ENCODE data around the gene NUCB2. TPM values are rescaled to one million over a fixed set of nuclear protein-coding genes. Genes with fewer than 3 reads are reported as not detected.

NUCB2 gene
- total and polyA plus RNA-seq, 2 of the 8 experiments (the other 6 are each of a cell fraction or from before 2014, with no cell fraction given), result 9.0 to 34.2 TPM

- CTCF ChIA-PET (ENCODE audit: partially characterized antibody), result interaction anchor here (0.6 to 38.8 kb wide), 6 partner anchors 9 to 348 kb away, joined by 3 to 1414 read pairs (median 4); partner anchors contain the start of gene KCNJ11
These were observed 103.0 kb downstream of the NUCB2 start for GRCh38 chr11:17379383-17380180.

More at GRCh38 chr11:17379383-17380180, 103.0 kb downstream of the NUCB2 start:
- no peak for FAIRE-seq
- Histone ChIP-seq H4K20me1 (replicated peaks in 1 of 2; ENCODE audit: control insufficient read depth in 1 of 2, insufficient read depth in 2 of 2, low read length in 2 of 2) (no peaks in the 10 kb centered on the region), H3K23me2 (ENCODE audit: low read depth, low read length) (no peaks in the 10 kb centered on the region), H3K27me3 (replicated peaks in 1 of 4; ENCODE audit: control insufficient read depth in 3 of 4, extremely low read depth in 1 of 4, insufficient read depth in 3 of 4, low read length in 3 of 4) (no peaks in the 10 kb centered on the region), H3K79me2 (ENCODE audit: control insufficient read depth in 1 of 2, insufficient read depth in 2 of 2, low read length in 2 of 2) (no peaks in the 10 kb centered on the region), H2BK20ac (ENCODE audit: low read length) (no peak overlapping the region), H3K14ac (ENCODE audit: insufficient read length) (no peak overlapping the region), H3K56ac (replicated peaks; ENCODE audit: insufficient read length, low read depth, low read length) (no peak overlapping the region), H3K27ac (ENCODE audit: low read depth, low read length) (no peak overlapping the region), H2BK120ac (replicated peaks; ENCODE audit: low read depth, low read length) (no peak overlapping the region), H3K36me3 (ENCODE audit: control insufficient read depth in 2 of 4, insufficient read depth in 4 of 4, low read length in 3 of 4) (no peaks in the 10 kb centered on the region), H2AFZ (ENCODE audit: low read length) (no peak overlapping the region), H3K79me1 (ENCODE audit: low read depth, low read length) (no peaks in the 10 kb centered on the region; the same call in 1 of the 2 replicates), H3K23ac (ENCODE audit: insufficient read length) (no peak overlapping the region), H2AK5ac (ENCODE audit: low read depth, low read length) (no peak overlapping the region), H4K8ac (ENCODE audit: extremely low read depth, insufficient read depth, low read length) (no peak overlapping the region), H3K4ac (replicated peaks; ENCODE audit: insufficient read length, low read depth, low read length) (no peak overlapping the region), H3K4me1 (replicated peaks in 1 of 4; ENCODE audit: control insufficient read depth in 3 of 4, insufficient read depth in 4 of 4, low read length in 3 of 4) (0 out of 7 replicates have a peak, but pooled peaks cover 0 to 4% (median 0%) of the 10 kb centered on the region in 4 experiments), H3K4me2 (ENCODE audit: insufficient read depth in 1 of 2, low read depth in 2 of 2, low read length in 2 of 2) (no peak overlapping the region), H2BK15ac (ENCODE audit: low read length) (no peak overlapping the region), H4K5ac (ENCODE audit: insufficient read length, low read depth, low read length) (no peak overlapping the region), H4K91ac (replicated peaks; ENCODE audit: insufficient read length, low read length) (no peak overlapping the region), H2BK12ac (ENCODE audit: low read depth, low read length) (no peak overlapping the region), H2BK5ac (ENCODE audit: low read depth, low read length) (no peak overlapping the region), H3K4me3 (ENCODE audit: extremely low read depth in 1 of 4, insufficient read depth in 2 of 4, low read depth in 3 of 4, low read length in 4 of 4) (no peak overlapping the region), H3K9me3 (ENCODE audit: insufficient read depth in 2 of 2, low read depth in 1 of 2, low read length in 1 of 2) (peaks cover 11 to 13% of the 10 kb centered on the region in 2 experiments; a peak in 2 of 4 replicates), H3K9ac (replicated peaks in 1 of 4; ENCODE audit: extremely low read depth in 1 of 4, low read depth in 3 of 4, low read length in 3 of 4) (no peak overlapping the region), H3K18ac (ENCODE audit: extremely low read depth, low read length) (no peak overlapping the region)
- WGBS, 2 experiments (ENCODE audit: extremely low coverage in 1 of 2, insufficient coverage in 1 of 2, insufficient read length in 1 of 2, insufficient replicate concordance in 2 of 2, low coverage in 1 of 2, low lambda C conversion rate in 2 of 2, missing lambda C conversion rate in 1 of 2), result 80% methylated on average over 7 of the region's 7 CpGs; no CpG with 5 or more reads in 1 of the 2 experiments
- TF ChIP-seq HDAC6 (IDR thresholded peaks at IDR 0.05; ENCODE audit: low read depth, low read length) (no peak), BACH1 (IDR thresholded peaks at IDR 0.05; ENCODE audit: low read length) (no peak), ATF3 (IDR thresholded peaks at IDR 0.05; ENCODE audit: insufficient read depth, low read depth, low read length) (no peak), NANOG (IDR thresholded peaks at IDR 0.05; ENCODE audit: insufficient read depth, low read depth, low read length, poor library complexity, severe bottlenecking) (no peak), CTBP2 (IDR thresholded peaks at IDR 0.05; ENCODE audit: borderline replicate concordance, insufficient read depth, insufficient read length, low read length) (no peak), TEAD4 (IDR thresholded peaks at IDR 0.05; ENCODE audit: low read depth, low read length) (no peak), E2F6 (IDR thresholded peaks at IDR 0.05) (no peak)
- POLR2A ChIA-PET (ENCODE audit: partially characterized antibody), result no interaction called here
- no peak for DNase-seq (ENCODE audit: low read depth in 1 of 2, low spot score in 2 of 2)

All from H1 (cell line).